ENCODE measurements around the gene MRPL11.

MRPL11 gene

GRCh38 chr11:66438504-66439466 is at the start of gene MRPL11:
MRPL11 (minus strand) TSS chr11:66438848; CDS start chr11:66438754, 94 bp downstream.
- peak within 1 kb of the TSS; percentile 94 for H3K4me3 ChIP-seq (ENCODE audit: low read length, poor library complexity, severe bottlenecking)
- H2AFZ ChIP-seq (ENCODE audit: low read length): peak within 1 kb of the TSS; percentile 99
- peak within 1 kb of the TSS; percentile 95 for H3K4me2 ChIP-seq (ENCODE audit: low read depth, low read length, poor library complexity, severe bottlenecking)
- H3K9ac ChIP-seq (ENCODE audit: low read depth, low read length, poor library complexity, severe bottlenecking): peak within 1 kb of the TSS; percentile 87
- no peaks in the 10 kb centered on the region for H3F3A ChIP-seq (ENCODE audit: low read depth)
- H3K9me3 ChIP-seq (ENCODE audit: insufficient read depth, low read depth, low read length): no peaks in the 10 kb centered on the region; the same call in 1 of the 2 replicates
- H3K27me3 ChIP-seq (ENCODE audit: insufficient read depth, low read length, poor library complexity, severe bottlenecking): no peaks in the 10 kb centered on the region
- no peaks in the 10 kb centered on the region for H3K9me2 ChIP-seq (replicated peaks; ENCODE audit: low read depth, low read length)
- H3K36me3 ChIP-seq (ENCODE audit: insufficient read depth, low read length): no peaks in the 10 kb centered on the region
- H4K20me1 ChIP-seq (ENCODE audit: insufficient read depth, low read length, poor library complexity, severe bottlenecking): no peaks in the 10 kb centered on the region
- peaks cover 17% of the 10 kb centered on the region; the same call in 1 of the 2 replicates for H3K79me2 ChIP-seq (ENCODE audit: insufficient read depth, low read length)
- TF ChIP-seq EZH2phosphoT487 (IDR thresholded peaks at IDR 0.05; ENCODE audit: borderline replicate concordance) (no peak), CTCF (conservative IDR thresholded peaks at IDR 0.05; ENCODE audit: low read length) (peak; percentile 77)
- peaks cover 10% of the 10 kb centered on the region for H3K4me1 ChIP-seq (ENCODE audit: insufficient read depth, low read length, poor library complexity, severe bottlenecking)

GRCh38 chr11:66484806-66485380 is 46.2 kb upstream of the MRPL11 start:
- Histone ChIP-seq H3K4me2 (ENCODE audit: low read depth, low read length, poor library complexity, severe bottlenecking) (no peak overlapping the region), H4K20me1 (ENCODE audit: insufficient read depth, low read length, poor library complexity, severe bottlenecking) (no peaks in the 10 kb centered on the region), H3K79me2 (ENCODE audit: insufficient read depth, low read length) (peaks cover 11% of the 10 kb centered on the region; the same call in 1 of the 2 replicates), H3K27me3 (ENCODE audit: insufficient read depth, low read length, poor library complexity, severe bottlenecking) (no peaks in the 10 kb centered on the region), H3K9me2 (replicated peaks; ENCODE audit: low read depth, low read length) (no peaks in the 10 kb centered on the region), H3K4me1 (ENCODE audit: insufficient read depth, low read length, poor library complexity, severe bottlenecking) (peaks cover 12% of the 10 kb centered on the region), H2AFZ (ENCODE audit: low read length) (no peak overlapping the region), H3K9ac (ENCODE audit: low read depth, low read length, poor library complexity, severe bottlenecking) (no peak overlapping the region), H3F3A (ENCODE audit: low read depth) (no peaks in the 10 kb centered on the region), H3K9me3 (ENCODE audit: insufficient read depth, low read depth, low read length) (no peaks in the 10 kb centered on the region), H3K36me3 (ENCODE audit: insufficient read depth, low read length) (peaks cover 14% of the 10 kb centered on the region; the same call in 1 of the 2 replicates), H3K4me3 (ENCODE audit: low read length, poor library complexity, severe bottlenecking) (no peak overlapping the region)
- TF ChIP-seq CTCF (conservative IDR thresholded peaks at IDR 0.05; ENCODE audit: low read length): no peak

- no peaks in the 10 kb centered on the region for H3K9me3 ChIP-seq (ENCODE audit: insufficient read depth, low read depth, low read length)
- TF ChIP-seq CTCF (conservative IDR thresholded peaks at IDR 0.05; ENCODE audit: low read length) (no peak), EZH2phosphoT487 (IDR thresholded peaks at IDR 0.05; ENCODE audit: borderline replicate concordance) (no peak)
- H3K4me3 ChIP-seq (ENCODE audit: low read length, poor library complexity, severe bottlenecking): peak within 1 kb of the TSS; percentile 99
- no peaks in the 10 kb centered on the region for H3K9me2 ChIP-seq (replicated peaks; ENCODE audit: low read depth, low read length)
- peak within 1 kb of the TSS; percentile 99 for H3K9ac ChIP-seq (ENCODE audit: low read depth, low read length, poor library complexity, severe bottlenecking)
- peaks cover 23% of the 10 kb centered on the region for H3K79me2 ChIP-seq (ENCODE audit: insufficient read depth, low read length)
- H3K4me1 ChIP-seq (ENCODE audit: insufficient read depth, low read length, poor library complexity, severe bottlenecking): peaks cover 16% of the 10 kb centered on the region
- H2AFZ ChIP-seq (ENCODE audit: low read length): peak within 1 kb of the TSS; percentile 79
- peak within 1 kb of the TSS; percentile 74 for H3K4me2 ChIP-seq (ENCODE audit: low read depth, low read length, poor library complexity, severe bottlenecking)
- H3K36me3 ChIP-seq (ENCODE audit: insufficient read depth, low read length): no peaks in the 10 kb centered on the region
- peaks cover 8% of the 10 kb centered on the region for H4K20me1 ChIP-seq (ENCODE audit: insufficient read depth, low read length, poor library complexity, severe bottlenecking)
- no peaks in the 10 kb centered on the region for H3F3A ChIP-seq (ENCODE audit: low read depth)
- H3K27me3 ChIP-seq (ENCODE audit: insufficient read depth, low read length, poor library complexity, severe bottlenecking): no peaks in the 10 kb centered on the region
Measured at GRCh38 chr11:66480117-66480938, 41.7 kb upstream of the MRPL11 start, which contains the start of gene DPP3. DPP3 (plus strand) TSS chr11:66480434; CDS start chr11:66482201, 1,767 bp downstream.
